RWPE2 (cell line): ENCODE data around the gene SSC5D.
A peak's percentile ranks its signal among the peaks of the same experiment; 100 is the strongest.

ENCODE experiments used
- ATAC-seq: fragments of 200-7000 bp; cut with Tn5 transposase; 3 replicates; pipeline ENCODE4 v1.9.1; 2021; ENCODE audit warnings: low read depth
- DNase-seq: peaks from one replicate; pipeline ENCODE4 v3.0.0-alpha.2; 2020; ENCODE audit warnings: low spot score
- H3K27ac ChIP-seq: fragments of 450-650 bp; 2 replicates; pipeline ENCODE4 v1.5.1; 2017; ENCODE audit warnings: mild to moderate bottlenecking; ENCODE audit not compliant: poor library complexity, severe bottlenecking
- H3K27me3 ChIP-seq: fragments of 250-450 bp; sonication (Bioruptor Pico); 2 replicates; pipeline ENCODE4 v1.5.1; 2021; ENCODE audit warnings: mild to moderate bottlenecking, moderate library complexity; ENCODE audit not compliant: insufficient read depth, poor library complexity, severe bottlenecking
- H3K36me3 ChIP-seq: fragments of 250-450 bp; sonication (Bioruptor Pico); 2 replicates; pipeline ENCODE4 v1.5.1; 2020; ENCODE audit warnings: low read depth, mild to moderate bottlenecking, moderate library complexity
- H3K4me1 ChIP-seq: fragments of 250-450 bp; sonication (Bioruptor Pico); 2 replicates; pipeline ENCODE4 v1.5.1; 2021; ENCODE audit warnings: mild to moderate bottlenecking, moderate library complexity; ENCODE audit not compliant: insufficient read depth, poor library complexity, severe bottlenecking
- H3K4me3 ChIP-seq: fragments of 250-450 bp; sonication (Bioruptor Pico); 2 replicates; pipeline ENCODE4 v1.5.1; 2021; ENCODE audit warnings: mild to moderate bottlenecking, moderate library complexity; ENCODE audit not compliant: severe bottlenecking
- H3K9me3 ChIP-seq: fragments of 250-450 bp; sonication (Bioruptor Pico); 2 replicates; pipeline ENCODE4 v1.5.1; 2021; ENCODE audit warnings: mild to moderate bottlenecking, moderate library complexity; ENCODE audit not compliant: severe bottlenecking
- TF ChIP-seq, protein P1 (sequence below): fragments of 450-650 bp; IDR thresholded peaks from one replicate; pipeline ENCODE4 v1.5.1; 2017; ENCODE audit warnings: mild to moderate bottlenecking, moderate library complexity; ENCODE audit not compliant: poor library complexity, severe bottlenecking

Gene SSC5D

DNA sequence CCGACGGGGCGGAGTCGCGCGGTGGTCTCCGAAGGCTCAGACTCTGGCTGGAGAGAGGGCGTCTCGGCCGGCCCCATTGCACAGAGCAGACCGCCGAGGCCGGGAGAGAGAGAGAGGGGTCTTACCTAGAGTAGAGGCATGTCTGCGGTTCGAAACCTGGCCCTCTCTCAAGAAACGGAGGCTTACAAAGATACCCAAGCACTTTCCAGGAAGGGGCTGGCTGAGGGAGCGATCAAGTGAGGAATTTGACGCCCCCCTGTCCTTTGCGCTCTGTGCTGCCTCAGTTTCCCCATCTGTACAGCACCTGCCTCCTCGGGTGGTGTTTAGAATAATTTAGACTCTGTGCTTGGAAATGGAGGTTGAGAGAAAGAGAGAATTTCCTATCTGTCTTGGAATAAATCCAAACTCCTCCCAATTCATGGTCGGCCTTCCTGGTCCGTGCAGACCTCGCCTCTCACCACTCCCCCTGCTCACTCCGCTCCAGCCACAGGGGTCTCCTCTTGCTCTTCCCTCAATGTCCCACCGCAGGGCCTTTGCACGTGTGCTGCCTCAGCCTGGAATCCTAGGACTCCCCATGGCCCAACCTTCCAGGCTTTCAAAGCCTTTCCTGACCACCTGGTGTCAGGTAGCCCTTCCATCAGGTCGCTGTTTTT is 26.1 kb upstream of the SSC5D start:
- no peak overlapping the region for H3K27ac ChIP-seq
- no peak for DNase-seq

DNA sequence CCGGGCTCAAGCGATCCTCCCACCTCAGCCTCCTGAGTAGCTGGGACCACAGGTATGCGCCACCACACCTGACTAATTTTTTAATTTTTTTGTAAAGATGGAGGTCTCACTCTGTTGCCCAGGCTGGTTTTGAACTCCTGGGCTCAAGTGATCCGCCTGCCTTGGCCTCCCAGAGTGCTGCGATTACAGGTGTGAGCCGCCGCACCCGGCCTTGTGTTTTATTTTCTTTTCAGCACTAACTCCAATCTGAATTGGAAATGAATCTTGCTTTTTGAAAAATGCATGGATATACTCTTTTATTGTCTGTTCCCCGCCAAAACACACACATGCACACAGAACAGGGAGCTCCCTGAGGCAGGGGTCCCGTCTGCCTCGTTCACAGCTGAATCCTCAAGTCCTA is 25.5 kb upstream of the SSC5D start:
- Histone ChIP-seq H3K4me3 (no peak overlapping the region), H3K4me1 (peaks cover 3% of the 10 kb centered on the region), H3K9me3 (no peaks in the 10 kb centered on the region), H3K27ac (no peak overlapping the region), H3K27me3 (no peaks in the 10 kb centered on the region), H3K36me3 (0 out of 2 replicates have a peak, but pooled peaks cover 3% of the 10 kb centered on the region)
- no peak for ATAC-seq
- DNase-seq = no peak
- TF ChIP-seq, protein P1, sequence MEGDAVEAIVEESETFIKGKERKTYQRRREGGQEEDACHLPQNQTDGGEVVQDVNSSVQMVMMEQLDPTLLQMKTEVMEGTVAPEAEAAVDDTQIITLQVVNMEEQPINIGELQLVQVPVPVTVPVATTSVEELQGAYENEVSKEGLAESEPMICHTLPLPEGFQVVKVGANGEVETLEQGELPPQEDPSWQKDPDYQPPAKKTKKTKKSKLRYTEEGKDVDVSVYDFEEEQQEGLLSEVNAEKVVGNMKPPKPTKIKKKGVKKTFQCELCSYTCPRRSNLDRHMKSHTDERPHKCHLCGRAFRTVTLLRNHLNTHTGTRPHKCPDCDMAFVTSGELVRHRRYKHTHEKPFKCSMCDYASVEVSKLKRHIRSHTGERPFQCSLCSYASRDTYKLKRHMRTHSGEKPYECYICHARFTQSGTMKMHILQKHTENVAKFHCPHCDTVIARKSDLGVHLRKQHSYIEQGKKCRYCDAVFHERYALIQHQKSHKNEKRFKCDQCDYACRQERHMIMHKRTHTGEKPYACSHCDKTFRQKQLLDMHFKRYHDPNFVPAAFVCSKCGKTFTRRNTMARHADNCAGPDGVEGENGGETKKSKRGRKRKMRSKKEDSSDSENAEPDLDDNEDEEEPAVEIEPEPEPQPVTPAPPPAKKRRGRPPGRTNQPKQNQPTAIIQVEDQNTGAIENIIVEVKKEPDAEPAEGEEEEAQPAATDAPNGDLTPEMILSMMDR = no peak

More for the DNA sequence above, 26.1 kb upstream of the SSC5D start:
- no peak for ATAC-seq
- Histone ChIP-seq H3K4me1 (peaks cover 3% of the 10 kb centered on the region), H3K36me3 (0 out of 2 replicates have a peak, but pooled peaks cover 3% of the 10 kb centered on the region), H3K4me3 (peak overlapping the region; percentile 59), H3K27me3 (no peaks in the 10 kb centered on the region), H3K9me3 (no peaks in the 10 kb centered on the region)
- TF ChIP-seq, protein P1 = no peak

DNA sequence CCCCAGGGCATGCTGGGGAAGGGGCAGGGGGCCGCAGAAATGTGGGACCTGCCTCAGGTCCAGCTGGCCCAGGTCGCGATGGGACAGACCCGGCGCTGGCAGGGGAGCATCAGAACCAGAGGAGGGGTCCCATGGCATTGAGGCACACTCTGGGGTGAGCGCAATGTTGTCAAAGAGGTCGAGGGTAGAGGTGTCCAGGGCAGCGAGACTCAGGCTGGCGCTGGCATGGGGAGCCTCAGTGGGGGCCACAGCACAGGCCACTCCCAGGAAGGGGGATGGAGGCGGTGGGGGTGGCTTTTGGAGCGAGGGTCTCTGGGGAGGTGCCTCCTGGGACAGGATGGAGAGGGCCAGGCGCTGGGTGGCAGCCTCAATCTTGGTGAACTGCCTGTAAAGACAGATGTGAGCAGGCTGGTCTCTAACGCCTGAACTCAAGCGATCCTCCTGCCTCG is 24.6 kb upstream of the SSC5D start:
- Histone ChIP-seq H3K9me3 (no peaks in the 10 kb centered on the region), H3K4me1 (peaks cover 3% of the 10 kb centered on the region), H3K36me3 (0 out of 2 replicates have a peak, but pooled peaks cover 3% of the 10 kb centered on the region), H3K27me3 (no peaks in the 10 kb centered on the region), H3K4me3 (no peak overlapping the region), H3K27ac (no peak overlapping the region)
- TF ChIP-seq, protein P1 = no peak
- DNase-seq (no peak), ATAC-seq (no peak)

DNA sequence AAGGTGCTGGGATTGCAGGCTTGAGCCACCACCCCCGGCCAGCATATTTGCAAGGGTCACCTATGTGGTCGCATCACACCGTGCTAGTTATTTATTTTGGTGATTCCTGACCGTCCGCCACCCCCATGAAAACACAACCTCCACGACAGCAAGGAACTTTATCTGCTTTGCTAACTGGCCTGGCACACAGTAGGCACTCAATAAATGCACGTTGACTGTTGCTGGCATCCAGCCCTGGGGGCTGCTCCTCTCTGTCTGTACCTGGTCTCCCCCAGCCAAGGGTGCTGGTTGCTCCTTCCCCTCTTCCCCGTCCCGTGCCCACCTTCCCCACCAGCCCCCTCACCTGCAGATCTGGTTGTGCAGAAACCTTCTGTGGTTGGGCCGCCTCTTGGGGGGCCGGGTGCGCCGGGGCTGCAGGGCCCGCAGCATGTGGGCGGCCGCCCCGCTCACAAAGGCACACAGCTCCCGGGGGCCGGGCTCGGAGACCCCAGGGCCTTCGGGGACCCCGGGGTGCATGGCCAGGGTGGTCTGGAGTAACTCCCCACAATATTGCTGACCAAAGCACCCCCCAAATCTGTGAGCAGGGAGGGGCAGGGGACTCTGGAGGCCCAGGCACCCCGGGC is 24.1 kb upstream of the SSC5D start:
- Histone ChIP-seq H3K27ac (no peak overlapping the region), H3K4me3 (no peak overlapping the region)

More for the DNA sequence above, 24.1 kb upstream of the SSC5D start:
- ATAC-seq = no peak
- peaks cover 3% of the 10 kb centered on the region for H3K4me1 ChIP-seq
- no peaks in the 10 kb centered on the region for H3K9me3 ChIP-seq
- H3K36me3 ChIP-seq = 0 out of 2 replicates have a peak, but pooled peaks cover 3% of the 10 kb centered on the region
- DNase-seq = no peak
- H3K27me3 ChIP-seq = no peaks in the 10 kb centered on the region
- TF ChIP-seq, protein P1 = no peak
